HG03469 (cell line): ENCODE measurements around the gene ELL.

Source experiments
- ATAC-seq: cut with Tn5 transposase; IDR thresholded peaks from one replicate; pipeline ENCODE4 v1.9.1; 2021; ENCODE audit warnings: mild to moderate bottlenecking, moderate library complexity, moderate number of reproducible peaks; ENCODE audit not compliant: unreplicated experiment

Gene ELL

DNA sequence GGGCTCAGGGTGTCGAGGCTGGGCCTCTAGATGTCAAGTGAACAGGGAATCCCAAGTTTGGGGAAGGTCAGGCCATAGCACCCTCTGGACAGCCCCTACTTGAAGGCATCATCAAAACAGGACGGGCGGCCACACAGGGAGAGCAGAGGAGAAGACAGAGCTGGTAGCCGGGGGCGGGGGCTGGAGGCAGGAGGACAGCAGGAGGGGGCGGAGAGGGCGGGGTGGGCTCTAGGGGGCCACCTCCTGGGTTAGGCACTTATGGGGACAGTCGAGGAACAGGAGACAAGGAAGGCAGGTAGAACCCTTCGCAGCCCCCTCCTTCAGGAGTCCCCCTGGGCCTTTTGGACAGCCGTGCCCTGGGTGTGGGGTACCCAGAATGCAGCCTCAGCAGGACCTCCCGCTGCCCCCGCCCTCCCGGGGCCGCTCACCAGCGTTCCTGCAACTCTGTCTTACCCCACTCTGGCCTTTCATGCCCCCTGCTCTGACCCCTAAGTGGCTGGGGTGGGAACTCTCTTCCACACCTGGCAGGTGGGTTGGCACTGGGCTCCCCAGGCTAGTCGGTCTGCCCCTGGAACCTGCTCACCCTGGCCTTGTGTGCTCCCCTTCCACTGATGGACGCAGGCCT lies 96.9 kb downstream of the ELL start:
- no peak for ATAC-seq

DNA sequence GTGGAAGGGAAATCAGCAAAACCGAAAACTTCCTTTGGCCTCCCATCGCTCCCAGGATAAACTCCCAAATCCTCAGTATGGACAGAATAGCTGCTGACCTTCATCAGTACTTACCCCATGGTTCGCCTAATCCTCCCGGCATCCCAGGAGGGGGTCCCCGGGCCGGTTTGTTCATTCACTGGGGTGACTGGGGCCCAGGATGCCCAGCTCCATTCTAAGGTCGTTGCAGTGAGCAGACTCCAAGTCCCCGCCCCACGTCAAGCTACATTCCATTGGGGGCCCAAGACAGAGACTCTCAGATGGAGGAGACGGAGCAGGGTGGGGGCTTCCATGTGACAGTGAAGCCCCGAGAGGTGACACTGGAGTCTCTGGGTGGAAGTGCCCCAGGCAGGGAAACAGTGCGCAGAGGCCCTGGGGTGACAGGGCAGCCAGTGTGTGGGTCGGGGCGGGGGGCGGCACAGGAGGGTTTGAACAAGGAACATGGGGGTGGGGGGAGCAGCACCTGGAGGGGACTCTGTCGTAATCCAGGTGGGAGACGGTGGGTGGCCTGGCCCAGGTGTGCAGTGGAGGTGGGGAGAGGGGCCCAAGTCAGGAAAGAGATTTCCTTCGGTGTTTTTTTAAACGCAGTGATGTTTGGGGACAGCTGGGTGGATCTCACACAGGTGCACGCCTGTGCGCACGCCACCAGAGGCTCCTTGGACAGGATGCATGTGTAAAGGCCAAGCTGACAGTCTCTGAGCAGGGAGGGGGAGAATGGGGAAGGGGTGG lies 97.6 kb downstream of the ELL start:
- no peak for ATAC-seq

- no peak for ATAC-seq
These were observed 98.4 kb downstream of the ELL start for GRCh38 chr19:18423258-18424020.

DNA sequence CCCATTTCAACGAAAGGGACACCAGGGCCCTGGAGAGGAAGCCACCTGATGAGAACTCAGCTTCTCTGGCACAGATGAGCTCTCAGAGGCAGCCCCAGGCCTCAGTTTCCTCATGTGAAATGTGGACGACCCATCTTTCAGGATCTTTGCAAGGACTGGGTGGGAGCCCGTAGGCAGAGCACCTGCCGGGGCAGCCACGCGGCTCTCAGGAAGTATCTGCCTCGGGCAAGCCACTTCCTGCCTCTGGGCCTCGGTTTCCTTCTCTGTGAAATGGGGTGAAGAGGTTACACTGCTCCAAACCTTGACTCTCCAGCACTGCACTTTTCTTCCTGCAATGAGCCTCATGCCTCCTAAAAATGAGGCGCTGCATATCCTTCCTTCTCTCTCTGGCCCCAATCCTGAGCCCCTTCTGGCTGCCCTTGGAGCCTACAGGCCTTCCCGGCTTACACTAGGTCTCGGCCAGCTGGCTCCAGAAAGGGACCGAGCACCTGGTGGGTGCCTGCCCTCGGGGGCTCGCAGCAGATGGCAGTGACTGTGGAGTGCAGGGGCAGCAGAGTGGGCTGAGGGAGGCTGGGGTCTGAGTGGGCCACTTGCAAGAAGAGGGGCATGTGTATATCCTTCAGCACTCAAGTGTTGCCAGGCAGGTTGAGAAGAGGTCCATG lies 99.2 kb downstream of the ELL start:
- ATAC-seq, result no peak

GRCh38 chr19:18421371-18421959 lies 100.4 kb downstream of the ELL start:
- ATAC-seq, result no peak

GRCh38 chr19:18420930-18421329 lies 100.9 kb downstream of the ELL start:
- ATAC-seq, result no peak

GRCh38 chr19:18419699-18420460 lies 102.0 kb downstream of the ELL start:
- no peak for ATAC-seq

DNA sequence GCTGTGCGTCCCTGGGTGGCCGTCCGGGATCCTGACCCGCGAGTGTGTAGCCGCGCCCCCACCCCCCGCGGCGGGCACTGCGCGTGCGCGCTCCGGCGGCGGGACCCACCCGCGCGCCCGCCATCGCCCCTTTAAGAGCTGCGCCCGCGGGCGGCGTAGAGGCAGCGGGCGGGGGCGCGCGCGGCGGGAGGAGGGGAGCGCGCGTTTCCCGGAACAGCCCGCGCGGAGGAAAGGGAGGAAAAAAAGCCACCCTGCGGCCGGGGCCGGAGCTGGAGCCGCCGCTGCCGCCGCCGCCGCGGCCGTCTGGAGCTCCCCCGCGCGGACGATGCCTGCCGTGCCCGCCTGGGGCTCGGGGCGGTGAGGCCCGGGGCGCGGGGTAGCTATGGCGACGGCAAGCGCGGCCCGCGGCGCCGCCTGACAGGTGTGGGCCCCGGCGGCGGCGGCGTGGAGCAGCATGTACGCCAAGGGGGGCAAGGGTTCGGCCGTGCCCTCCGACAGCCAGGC lies 102.6 kb downstream of the ELL start, which contains the start of gene SSBP4:
Gene SSBP4, plus strand, starts transcription at position 204 of the 504 bp plus-strand sequence. Its CDS starts 251 bp downstream, at position 455.
- ATAC-seq, result no peak

DNA sequence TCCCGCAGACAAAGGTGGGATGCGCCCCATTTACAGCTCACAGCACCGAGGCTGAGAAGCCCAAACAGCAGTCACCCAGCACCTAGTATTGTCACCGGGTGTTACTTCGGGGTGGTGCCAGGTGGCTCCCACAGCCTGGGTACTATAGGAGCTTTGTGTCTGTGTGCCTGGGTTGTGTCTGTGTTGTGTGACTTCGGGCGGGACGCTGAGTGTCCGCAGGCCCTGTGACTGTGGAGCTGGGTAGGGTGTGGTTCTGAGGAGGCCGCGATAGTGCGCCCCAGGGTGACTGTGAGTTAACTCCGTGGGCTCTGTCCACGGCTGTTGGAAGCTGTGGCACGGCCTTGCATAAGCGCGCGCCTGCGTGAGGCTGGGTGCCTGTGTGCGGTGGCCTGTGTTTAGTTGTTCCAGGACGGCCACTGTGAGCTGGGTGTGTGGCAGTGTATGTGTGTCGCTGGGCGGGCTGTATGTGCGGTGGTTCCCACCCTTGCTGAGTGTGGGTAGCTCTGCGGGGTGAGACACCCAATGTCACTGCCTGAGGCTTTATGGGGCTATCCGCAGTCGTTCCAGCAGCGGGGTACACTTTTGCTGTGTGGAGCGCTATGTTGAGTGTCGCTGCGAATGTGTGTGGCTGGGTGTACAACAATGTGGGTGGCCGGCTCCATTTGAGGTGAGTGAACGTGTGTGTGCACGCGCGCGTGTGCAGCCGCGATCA lies 103.2 kb downstream of the ELL start:
- no peak for ATAC-seq

GRCh38 chr19:18418029-18418482 lies 103.8 kb downstream of the ELL start:
- no peak for ATAC-seq

- no peak for ATAC-seq
These were observed 104.4 kb downstream of the ELL start for GRCh38 chr19:18417250-18418028.

DNA sequence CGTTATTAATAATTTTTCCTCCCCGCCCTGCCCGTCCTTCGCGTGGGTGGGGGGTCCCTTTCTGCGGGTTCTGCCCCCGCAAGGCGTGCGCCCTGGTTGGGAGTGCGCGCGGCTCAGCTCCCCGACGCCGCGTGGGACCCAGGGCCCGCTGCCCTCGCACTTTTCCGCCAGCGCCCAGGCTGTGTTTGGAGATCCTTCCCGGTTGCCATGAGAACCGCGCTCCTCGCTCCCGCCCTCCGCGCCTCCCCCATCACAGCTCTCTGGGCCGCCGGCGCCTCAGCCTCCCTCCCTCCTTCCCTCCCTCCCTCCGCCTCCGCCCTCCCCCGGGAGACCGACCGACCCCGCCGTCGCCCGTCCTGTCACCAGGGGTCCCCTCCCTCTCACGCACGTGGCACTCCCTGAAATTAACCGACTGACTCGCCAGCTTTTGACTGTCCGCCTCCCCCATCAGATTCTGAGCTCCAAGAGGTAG lies 105.1 kb downstream of the ELL start:
- ATAC-seq, result no peak

GRCh38 chr19:18415178-18415867 lies 106.5 kb downstream of the ELL start:
- ATAC-seq, result no peak

GRCh38 chr19:18414504-18415177 lies 107.2 kb downstream of the ELL start:
- no peak for ATAC-seq

- ATAC-seq, result no peak
These were observed 109.1 kb downstream of the ELL start for GRCh38 chr19:18412610-18413239.

GRCh38 chr19:18408053-18408476 lies 113.8 kb downstream of the ELL start:
- ATAC-seq, result peak; percentile 44

GRCh38 chr19:18406749-18407148 lies 115.1 kb downstream of the ELL start:
- no peak for ATAC-seq
